Measurements from ENCODE around the gene ALLC. TPM values are rescaled to one million over a fixed set of nuclear protein-coding genes. Genes with fewer than 3 reads are reported as not detected.

ALLC gene
- polyA plus RNA-seq, 2 of the 4 experiments (the other 2 are of a cell fraction): not detected

DNA sequence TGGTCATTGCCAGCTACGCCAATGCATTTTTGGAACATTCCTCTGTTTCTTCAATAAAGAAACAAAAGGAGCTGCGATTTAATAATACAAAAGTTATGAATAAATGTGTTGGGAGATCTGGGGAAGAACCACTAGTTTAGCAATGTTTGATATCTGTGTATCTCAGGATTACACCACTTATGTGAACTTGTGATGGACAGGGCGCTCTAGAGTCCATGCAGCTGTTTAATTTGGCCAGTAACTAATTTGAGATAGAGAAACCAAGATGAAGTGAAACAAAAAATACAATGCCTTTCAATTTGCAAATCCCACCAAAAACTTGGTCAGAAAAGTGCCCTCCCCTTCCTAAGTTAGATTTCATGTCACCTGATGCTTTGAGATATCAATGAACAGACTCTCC is 38.5 kb downstream of the ALLC start (continued):
- TF ChIP-seq, protein P1, sequence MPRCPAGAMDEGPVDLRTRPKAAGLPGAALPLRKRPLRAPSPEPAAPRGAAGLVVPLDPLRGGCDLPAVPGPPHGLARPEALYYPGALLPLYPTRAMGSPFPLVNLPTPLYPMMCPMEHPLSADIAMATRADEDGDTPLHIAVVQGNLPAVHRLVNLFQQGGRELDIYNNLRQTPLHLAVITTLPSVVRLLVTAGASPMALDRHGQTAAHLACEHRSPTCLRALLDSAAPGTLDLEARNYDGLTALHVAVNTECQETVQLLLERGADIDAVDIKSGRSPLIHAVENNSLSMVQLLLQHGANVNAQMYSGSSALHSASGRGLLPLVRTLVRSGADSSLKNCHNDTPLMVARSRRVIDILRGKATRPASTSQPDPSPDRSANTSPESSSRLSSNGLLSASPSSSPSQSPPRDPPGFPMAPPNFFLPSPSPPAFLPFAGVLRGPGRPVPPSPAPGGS (IDR thresholded peaks at IDR 0.05): no peak

DNA sequence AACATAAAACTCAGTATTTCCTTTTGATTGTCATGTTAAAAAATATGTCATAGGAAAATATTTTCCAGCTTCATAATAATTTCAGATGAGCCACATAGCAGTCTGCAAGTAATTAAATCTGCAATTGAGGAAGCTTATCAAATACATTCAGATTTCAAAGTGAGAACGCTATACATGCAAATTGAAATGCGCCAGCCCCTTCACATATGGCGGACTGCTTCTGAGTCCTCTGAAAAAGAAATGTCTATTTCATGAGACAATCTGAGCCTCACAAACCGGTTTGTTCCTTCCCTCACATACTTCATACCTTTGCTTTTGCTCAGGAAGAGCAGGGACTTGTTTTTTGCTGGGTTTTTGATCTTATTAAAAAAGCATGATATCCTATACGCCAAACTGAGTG is 43.1 kb downstream of the ALLC start:
- H3K9me3 ChIP-seq: peaks cover 2% of the 10 kb centered on the region; the same call in 1 of the 3 replicates
- CTCF ChIA-PET: interaction anchor here (0.7 to 2.1 kb wide), 4 partner anchors 9 to 46 kb away, joined by 3 to 9 read pairs (median 4); no protein-coding TSS in a partner anchor
- no peaks in the 10 kb centered on the region; the same call in 2 of the 3 replicates for H3K4me1 ChIP-seq
- TF ChIP-seq, protein P2, sequence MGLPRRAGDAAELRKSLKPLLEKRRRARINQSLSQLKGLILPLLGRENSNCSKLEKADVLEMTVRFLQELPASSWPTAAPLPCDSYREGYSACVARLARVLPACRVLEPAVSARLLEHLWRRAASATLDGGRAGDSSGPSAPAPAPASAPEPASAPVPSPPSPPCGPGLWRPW (IDR thresholded peaks at IDR 0.05): no peak
- POLR2A ChIA-PET: no interaction called here
- no peak overlapping the region for H3K4me3 ChIP-seq
- DNase-seq (ENCODE audit: low read depth in 1 of 2, low spot score in 1 of 2) (no peak), FAIRE-seq (no peak), ATAC-seq (no peak)
- 54% methylated on average over 5 of the region's 5 CpGs for WGBS (ENCODE audit: missing lambda C conversion rate)
- no peak overlapping the region for H3K4me2 ChIP-seq
- H3K27ac ChIP-seq: no peak overlapping the region

DNA sequence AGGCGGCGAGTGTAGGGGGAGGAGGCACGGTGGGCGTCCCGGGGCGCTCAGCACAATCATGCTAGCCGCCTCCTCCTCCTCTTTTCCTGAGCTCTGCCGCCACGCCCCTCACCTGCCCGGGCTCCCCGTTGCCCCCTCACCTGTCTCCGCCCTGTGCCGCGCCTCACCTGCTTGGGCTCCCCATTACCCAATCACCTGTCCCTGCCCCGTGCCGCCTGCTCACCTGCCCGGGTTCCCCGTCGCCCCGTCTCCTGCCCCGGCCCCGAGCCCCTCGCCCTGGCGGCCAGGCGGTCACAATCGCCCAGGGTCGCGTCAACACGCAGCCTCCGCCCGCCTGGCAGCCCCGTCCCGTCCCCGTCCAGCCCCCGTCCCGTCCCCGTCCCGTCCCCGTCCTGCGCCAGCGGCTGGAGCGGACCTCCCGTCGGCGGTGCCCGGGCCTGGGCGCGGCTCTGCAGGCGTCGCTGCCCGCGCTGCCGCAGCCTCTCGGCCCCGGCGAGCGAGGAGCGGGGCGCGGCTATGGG is 45.3 kb downstream of the ALLC start, which contains the start of gene DCDC2C:
Gene DCDC2C (plus strand): TSS at position 340 of the 521 bp plus-strand sequence. CDS start 177 bp downstream, at position 517.
- DNase-seq (ENCODE audit: low read depth in 1 of 2, low spot score in 1 of 2) (no peak), ATAC-seq (peak; percentile 20 to 29; a peak in 1 of 6 replicates), FAIRE-seq (no peak)
- CTCF ChIA-PET: interaction anchor here (1.0 kb wide), 1 partner anchor 78 kb away, joined by 3 read pairs; no protein-coding TSS in a partner anchor
- Histone ChIP-seq H3K4me1 (no peaks in the 10 kb centered on the region; the same call in 2 of the 3 replicates), H3K27ac (no peak within 1 kb of the TSS), H3K9me3 (peaks cover 2% of the 10 kb centered on the region; the same call in 1 of the 3 replicates), H3K4me3 (peak within 1 kb of the TSS; percentile 27), H3K4me2 (peak within 1 kb of the TSS; percentile 59)
- TF ChIP-seq ESRRA (IDR thresholded peaks at IDR 0.05; ENCODE audit: borderline replicate concordance, low read length): no peak
- no peak for TF ChIP-seq FOXS1 (CRISPR knock-in tag; IDR thresholded peaks at IDR 0.05)
- TF ChIP-seq RAD21 (conservative IDR thresholded peaks at IDR 0.05 in 1 of 2, IDR thresholded peaks at IDR 0.05 in 1 of 2): no peak
- TF ChIP-seq BHLHE40 (IDR thresholded peaks at IDR 0.05; ENCODE audit: low read depth, low read length): no peak
- TF ChIP-seq MAFK (IDR thresholded peaks at IDR 0.05; ENCODE audit: partially characterized antibody): no peak
- no peak for TF ChIP-seq ZC3H11A (IDR thresholded peaks at IDR 0.05)
- no peak for TF ChIP-seq RCOR1 (IDR thresholded peaks at IDR 0.05; ENCODE audit: low read depth, low read length)
- TF ChIP-seq EP300 (IDR thresholded peaks at IDR 0.05): no peak
- WGBS (ENCODE audit: missing lambda C conversion rate): 42% methylated on average over 25 of the region's 60 CpGs
- POLR2A ChIA-PET: no interaction called here

DNA sequence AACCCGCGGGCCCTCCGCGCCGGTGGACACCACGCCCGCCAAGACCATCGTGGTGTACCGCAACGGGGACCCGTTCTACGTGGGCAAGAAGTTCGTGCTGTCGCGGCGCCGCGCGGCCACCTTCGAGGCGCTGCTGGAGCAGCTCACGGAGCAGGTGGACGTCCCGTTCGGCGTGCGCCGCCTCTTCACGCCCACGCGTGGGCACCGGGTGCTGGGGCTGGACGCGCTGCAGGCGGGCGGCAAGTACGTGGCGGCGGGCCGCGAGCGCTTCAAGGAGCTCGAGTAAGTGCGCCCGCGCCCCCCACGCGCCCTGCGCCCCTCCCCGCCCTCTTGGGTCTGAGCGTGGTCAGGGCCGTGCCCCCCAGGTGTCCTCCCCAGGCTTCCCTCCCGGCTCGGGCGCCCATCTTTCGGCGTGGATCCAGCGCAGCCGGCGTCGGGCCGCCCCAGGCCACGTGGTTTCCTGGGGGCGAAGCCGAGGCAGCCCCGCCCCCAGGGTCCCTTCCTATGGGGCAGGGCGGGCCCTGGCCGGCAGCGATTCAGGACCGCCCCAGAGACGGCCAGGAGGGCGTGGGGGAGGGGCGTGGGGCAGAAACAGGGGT is 45.9 kb downstream of the ALLC start:
- Histone ChIP-seq H3K9me3 (peaks cover 2% of the 10 kb centered on the region; the same call in 1 of the 3 replicates), H3K27ac (no peak overlapping the region), H3K4me2 (peak overlapping the region; percentile 59), H3K4me1 (no peaks in the 10 kb centered on the region; the same call in 2 of the 3 replicates), H3K4me3 (peak overlapping the region; percentile 27)
- no peak for DNase-seq (ENCODE audit: low read depth in 1 of 2, low spot score in 1 of 2)
- no peak for FAIRE-seq
- WGBS (ENCODE audit: missing lambda C conversion rate): 40% methylated on average over 42 of the region's 73 CpGs
- ATAC-seq: peak; percentile 32 to 46; a peak in 4 of 6 replicates
- no peak for TF ChIP-seq POLR2A (IDR thresholded peaks at IDR 0.05; ENCODE audit: low read length)
- no peak for TF ChIP-seq EHMT2 (IDR thresholded peaks at IDR 0.05; ENCODE audit: low read depth)
- no peak for TF ChIP-seq MAZ (IDR thresholded peaks at IDR 0.05; ENCODE audit: borderline replicate concordance, low read depth, low read length)
- TF ChIP-seq, protein P3, sequence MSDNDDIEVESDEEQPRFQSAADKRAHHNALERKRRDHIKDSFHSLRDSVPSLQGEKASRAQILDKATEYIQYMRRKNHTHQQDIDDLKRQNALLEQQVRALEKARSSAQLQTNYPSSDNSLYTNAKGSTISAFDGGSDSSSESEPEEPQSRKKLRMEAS (IDR thresholded peaks at IDR 0.05): no peak
- TF ChIP-seq, protein P4, sequence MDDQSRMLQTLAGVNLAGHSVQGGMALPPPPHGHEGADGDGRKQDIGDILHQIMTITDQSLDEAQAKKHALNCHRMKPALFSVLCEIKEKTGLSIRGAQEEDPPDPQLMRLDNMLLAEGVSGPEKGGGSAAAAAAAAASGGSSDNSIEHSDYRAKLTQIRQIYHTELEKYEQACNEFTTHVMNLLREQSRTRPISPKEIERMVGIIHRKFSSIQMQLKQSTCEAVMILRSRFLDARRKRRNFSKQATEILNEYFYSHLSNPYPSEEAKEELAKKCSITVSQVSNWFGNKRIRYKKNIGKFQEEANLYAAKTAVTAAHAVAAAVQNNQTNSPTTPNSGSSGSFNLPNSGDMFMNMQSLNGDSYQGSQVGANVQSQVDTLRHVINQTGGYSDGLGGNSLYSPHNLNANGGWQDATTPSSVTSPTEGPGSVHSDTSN (IDR thresholded peaks at IDR 0.05): no peak
- TF ChIP-seq, protein P5, sequence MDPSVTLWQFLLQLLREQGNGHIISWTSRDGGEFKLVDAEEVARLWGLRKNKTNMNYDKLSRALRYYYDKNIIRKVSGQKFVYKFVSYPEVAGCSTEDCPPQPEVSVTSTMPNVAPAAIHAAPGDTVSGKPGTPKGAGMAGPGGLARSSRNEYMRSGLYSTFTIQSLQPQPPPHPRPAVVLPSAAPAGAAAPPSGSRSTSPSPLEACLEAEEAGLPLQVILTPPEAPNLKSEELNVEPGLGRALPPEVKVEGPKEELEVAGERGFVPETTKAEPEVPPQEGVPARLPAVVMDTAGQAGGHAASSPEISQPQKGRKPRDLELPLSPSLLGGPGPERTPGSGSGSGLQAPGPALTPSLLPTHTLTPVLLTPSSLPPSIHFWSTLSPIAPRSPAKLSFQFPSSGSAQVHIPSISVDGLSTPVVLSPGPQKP (IDR thresholded peaks at IDR 0.05; ENCODE audit: low read depth, low read length): no peak
- TF ChIP-seq GATA3 (IDR thresholded peaks at IDR 0.05; ENCODE audit: borderline replicate concordance): no peak
- TF ChIP-seq ESRRA (IDR thresholded peaks at IDR 0.05; ENCODE audit: borderline replicate concordance, low read length): no peak
- no peak for TF ChIP-seq CBX8 (IDR thresholded peaks at IDR 0.05)
- TF ChIP-seq BHLHE40 (IDR thresholded peaks at IDR 0.05; ENCODE audit: low read depth, low read length): no peak
- TF ChIP-seq KDM1A (IDR thresholded peaks at IDR 0.05; ENCODE audit: low read depth): no peak
- no peak for TF ChIP-seq FOXS1 (CRISPR knock-in tag; IDR thresholded peaks at IDR 0.05)
- no peak for TF ChIP-seq KDM5A (IDR thresholded peaks at IDR 0.05)
- TF ChIP-seq SMC3 (IDR thresholded peaks at IDR 0.05): no peak
- no peak for TF ChIP-seq RARB (CRISPR knock-in tag; IDR thresholded peaks at IDR 0.05)
- no peak for TF ChIP-seq CHD4 (IDR thresholded peaks at IDR 0.05; ENCODE audit: borderline replicate concordance)
- POLR2A ChIA-PET: no interaction called here
- CTCF ChIA-PET: no interaction called here

All from A549 (cell line).